Type B pancreatic cell (in vitro differentiated cells): Measurements from ENCODE around the gene MYO1A. TPM values are rescaled to one million over a fixed set of nuclear protein-coding genes. Genes with fewer than 3 reads are reported as not detected.
"Not testable (repeated sequence)": the region's sequence is repeated elsewhere in the genome, so short reads cannot be mapped to it uniquely, and the experiment has no call there.

Source experiments
- DNase-seq: peaks from one replicate; pipeline ENCODE4 v3.0.0; 2021; ENCODE audit warnings: mixed read lengths; ENCODE audit not compliant: unreplicated experiment; ENCODE audit errors: extremely low spot score
- H3K27ac Mint-ChIP-seq: 2 replicates; pipeline ENCODE4 v1.8.0; 2021; ENCODE audit warnings: mild to moderate bottlenecking, mixed read lengths
- H3K27me3 Mint-ChIP-seq: 2 replicates; pipeline ENCODE4 v1.8.0; 2021; ENCODE audit warnings: mixed read lengths
- H3K36me3 Mint-ChIP-seq: 2 replicates; pipeline ENCODE4 v1.8.0; 2021; ENCODE audit warnings: mixed read lengths
- H3K4me1 Mint-ChIP-seq: one replicate; pipeline ENCODE4 v1.8.0; 2021; ENCODE audit warnings: mixed read lengths; ENCODE audit not compliant: unreplicated experiment
- H3K4me3 Mint-ChIP-seq: 2 replicates; pipeline ENCODE4 v1.8.0; 2021; ENCODE audit warnings: mild to moderate bottlenecking, mixed read lengths
- H3K9me3 Mint-ChIP-seq: 2 replicates; pipeline ENCODE4 v1.8.0; 2021; ENCODE audit warnings: mixed read lengths
- total RNA-seq: library from RNA; stranded (reverse); gene quantifications from 2 replicates; pipeline ENCODE4 v1.2.1, GENCODE V29; 2021; ENCODE audit warnings: low replicate concordance
- TF ChIP-seq, protein P1 (sequence below): fragments of 200-600 bp; sonication (generic); conservative IDR thresholded peaks from 2 replicates; pipeline ENCODE4 v1.5.0; 2021; ENCODE audit warnings: antibody characterized with exemption, mild to moderate bottlenecking

The MYO1A gene
- total RNA-seq, 1 donor from 2014 or later = 4.3 TPM

DNA sequence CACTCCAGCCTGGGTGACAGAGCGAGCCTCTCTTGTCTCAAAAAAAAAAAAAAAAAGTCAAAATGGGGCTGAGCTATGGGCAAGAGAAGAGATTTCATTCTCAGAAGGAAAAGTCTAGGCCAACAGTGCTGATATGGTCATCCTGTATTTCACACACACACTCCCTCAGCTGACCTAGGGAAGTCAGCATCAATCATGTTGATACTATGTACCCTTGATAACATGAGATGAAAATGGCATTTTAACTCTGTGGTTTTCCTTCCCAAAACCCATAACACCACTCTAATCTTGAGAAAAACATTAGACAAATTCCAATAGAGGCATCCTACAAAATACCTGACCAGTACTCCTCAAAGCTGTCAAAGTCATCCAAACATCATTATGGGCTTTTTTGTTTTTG is 30.9 kb upstream of the MYO1A start:
- no peak overlapping the region for H3K4me3 Mint-ChIP-seq
- no peaks in the 10 kb centered on the region for H3K9me3 Mint-ChIP-seq
- H3K27ac Mint-ChIP-seq = peak overlapping the region; percentile 58
- DNase-seq = no peak
- H3K27me3 Mint-ChIP-seq = no peaks in the 10 kb centered on the region
- TF ChIP-seq, protein P1, sequence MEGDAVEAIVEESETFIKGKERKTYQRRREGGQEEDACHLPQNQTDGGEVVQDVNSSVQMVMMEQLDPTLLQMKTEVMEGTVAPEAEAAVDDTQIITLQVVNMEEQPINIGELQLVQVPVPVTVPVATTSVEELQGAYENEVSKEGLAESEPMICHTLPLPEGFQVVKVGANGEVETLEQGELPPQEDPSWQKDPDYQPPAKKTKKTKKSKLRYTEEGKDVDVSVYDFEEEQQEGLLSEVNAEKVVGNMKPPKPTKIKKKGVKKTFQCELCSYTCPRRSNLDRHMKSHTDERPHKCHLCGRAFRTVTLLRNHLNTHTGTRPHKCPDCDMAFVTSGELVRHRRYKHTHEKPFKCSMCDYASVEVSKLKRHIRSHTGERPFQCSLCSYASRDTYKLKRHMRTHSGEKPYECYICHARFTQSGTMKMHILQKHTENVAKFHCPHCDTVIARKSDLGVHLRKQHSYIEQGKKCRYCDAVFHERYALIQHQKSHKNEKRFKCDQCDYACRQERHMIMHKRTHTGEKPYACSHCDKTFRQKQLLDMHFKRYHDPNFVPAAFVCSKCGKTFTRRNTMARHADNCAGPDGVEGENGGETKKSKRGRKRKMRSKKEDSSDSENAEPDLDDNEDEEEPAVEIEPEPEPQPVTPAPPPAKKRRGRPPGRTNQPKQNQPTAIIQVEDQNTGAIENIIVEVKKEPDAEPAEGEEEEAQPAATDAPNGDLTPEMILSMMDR = no peak
- no peaks in the 10 kb centered on the region for H3K36me3 Mint-ChIP-seq
- peaks cover 18% of the 10 kb centered on the region for H3K4me1 Mint-ChIP-seq

DNA sequence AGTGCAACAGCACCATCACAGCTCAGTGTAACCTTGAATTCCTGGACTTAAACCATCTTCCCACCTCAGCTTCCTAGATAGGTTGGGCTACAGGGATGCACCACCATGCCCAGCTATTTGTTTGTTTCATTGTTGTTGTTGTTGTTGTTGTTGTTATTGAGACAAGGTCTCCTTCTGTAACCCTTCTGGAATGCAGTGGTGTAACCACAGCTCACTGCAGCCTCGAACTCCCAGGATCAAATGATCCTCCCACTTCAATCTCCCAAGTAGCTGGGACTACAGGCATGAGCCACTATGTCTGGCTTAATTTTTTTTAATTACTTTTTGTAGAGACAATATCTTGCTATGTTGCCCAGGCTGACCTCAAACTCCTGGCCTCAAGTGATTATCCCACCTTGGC is 29.9 kb upstream of the MYO1A start:
- DNase-seq = no peak
- H3K36me3 Mint-ChIP-seq = no peaks in the 10 kb centered on the region
- no peak overlapping the region for H3K4me3 Mint-ChIP-seq
- TF ChIP-seq, protein P1 = no peak
- no peaks in the 10 kb centered on the region for H3K9me3 Mint-ChIP-seq
- peaks cover 8% of the 10 kb centered on the region for H3K4me1 Mint-ChIP-seq
- H3K27me3 Mint-ChIP-seq = no peaks in the 10 kb centered on the region
- no peak overlapping the region for H3K27ac Mint-ChIP-seq

DNA sequence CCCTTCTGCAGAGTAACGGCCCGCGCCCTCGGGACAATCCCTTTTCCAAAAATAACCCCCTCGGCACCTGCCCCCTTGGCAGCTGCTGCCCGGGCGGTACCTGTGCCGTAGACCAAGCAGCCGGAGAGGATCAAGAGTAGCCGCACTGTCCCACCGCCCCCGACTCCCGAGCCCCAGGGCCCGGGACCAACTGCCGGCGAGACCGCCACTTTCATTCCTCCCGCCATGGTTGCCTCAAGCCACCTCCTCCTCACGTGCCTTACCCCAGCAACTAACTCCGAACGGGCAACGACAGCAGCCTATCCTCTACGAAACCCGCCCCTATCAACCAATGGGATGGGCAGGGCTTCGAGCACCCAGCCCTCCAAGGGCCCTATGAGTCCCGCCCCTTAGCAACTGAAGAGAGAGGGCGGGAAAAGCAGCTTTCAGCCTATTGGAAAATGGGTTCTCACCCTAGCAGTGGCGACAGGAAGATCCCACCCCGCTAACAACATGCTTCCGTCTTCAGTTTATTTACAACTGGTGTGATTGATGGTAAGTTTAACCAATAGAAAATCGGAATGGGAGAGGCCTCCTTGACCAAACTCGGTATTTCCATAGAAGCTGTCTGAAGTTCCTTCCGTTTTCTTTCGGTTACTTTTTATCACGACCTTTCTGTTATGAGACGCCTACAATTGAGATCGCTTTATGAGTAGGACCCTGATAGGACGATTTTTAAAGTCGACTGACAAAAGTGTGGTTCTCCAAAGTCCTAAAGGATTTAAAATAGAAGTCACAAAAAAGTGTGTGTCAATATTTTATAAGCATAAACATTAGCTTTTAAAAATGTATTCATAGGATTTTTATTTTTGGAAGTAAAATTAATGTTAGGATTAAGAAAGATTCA is 28.8 kb upstream of the MYO1A start, which contains the start of gene NEMP1:
NEMP1 (minus strand) TSS at position 273 of the 886 bp plus-strand sequence; CDS start at position 227, 46 bp downstream.
- H3K27me3 Mint-ChIP-seq = no peaks in the 10 kb centered on the region
- H3K4me3 Mint-ChIP-seq = peak within 1 kb of the TSS; percentile 95
- no peaks in the 10 kb centered on the region for H3K36me3 Mint-ChIP-seq
- H3K9me3 Mint-ChIP-seq = no peaks in the 10 kb centered on the region
- H3K4me1 Mint-ChIP-seq = peaks cover 8% of the 10 kb centered on the region
- TF ChIP-seq, protein P1 = no peak
- DNase-seq = peak; percentile 93
- H3K27ac Mint-ChIP-seq = peak within 1 kb of the TSS; percentile 97

DNA sequence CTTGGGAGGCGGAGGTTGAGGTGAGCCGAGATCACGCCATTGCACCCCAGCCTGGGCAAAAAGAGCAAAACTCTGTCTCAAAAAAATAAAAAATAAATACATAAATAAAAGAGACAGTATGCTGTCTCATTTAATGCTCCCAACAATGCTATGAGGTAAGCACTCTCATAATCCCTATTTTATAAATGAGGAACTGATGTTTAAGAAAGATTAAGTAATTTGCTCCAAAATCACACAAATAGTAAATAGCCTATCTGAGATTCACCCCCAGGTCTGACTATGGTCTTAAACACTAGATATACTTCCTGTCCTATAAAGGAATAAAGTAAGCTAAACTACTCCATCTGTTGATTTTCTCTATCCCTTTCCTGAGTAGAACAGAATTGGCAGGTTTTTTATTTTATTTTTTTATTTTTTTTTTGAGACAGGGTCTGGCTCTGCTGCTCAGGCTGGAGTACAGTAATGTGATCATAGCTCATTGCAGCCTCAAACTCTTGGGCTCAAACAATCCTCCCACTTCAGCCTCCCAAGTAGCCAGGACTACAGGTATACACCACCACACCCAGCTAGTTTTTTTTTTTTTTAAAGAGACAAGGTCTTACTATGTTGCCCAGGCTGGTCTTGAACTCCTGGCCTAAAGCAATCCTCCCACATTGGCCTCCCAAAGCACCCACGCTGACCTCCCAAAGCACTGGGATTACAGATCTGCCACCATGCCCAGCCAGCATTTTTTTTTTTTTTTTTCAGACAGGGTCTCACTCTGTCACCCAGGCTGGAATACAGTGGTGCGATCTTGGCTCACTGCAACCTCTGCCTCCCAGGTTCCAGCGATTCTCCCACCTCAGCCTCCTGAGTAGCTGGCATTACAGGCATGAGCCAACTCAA is 23.9 kb upstream of the MYO1A start:
- H3K27me3 Mint-ChIP-seq, H3K4me3 Mint-ChIP-seq, H3K9me3 Mint-ChIP-seq, H3K27ac Mint-ChIP-seq, DNase-seq: not testable (repeated sequence)
- Mint-ChIP-seq H3K36me3 (peaks cover 18% of the 10 kb centered on the region), H3K4me1 (peaks cover 10% of the 10 kb centered on the region)

DNA sequence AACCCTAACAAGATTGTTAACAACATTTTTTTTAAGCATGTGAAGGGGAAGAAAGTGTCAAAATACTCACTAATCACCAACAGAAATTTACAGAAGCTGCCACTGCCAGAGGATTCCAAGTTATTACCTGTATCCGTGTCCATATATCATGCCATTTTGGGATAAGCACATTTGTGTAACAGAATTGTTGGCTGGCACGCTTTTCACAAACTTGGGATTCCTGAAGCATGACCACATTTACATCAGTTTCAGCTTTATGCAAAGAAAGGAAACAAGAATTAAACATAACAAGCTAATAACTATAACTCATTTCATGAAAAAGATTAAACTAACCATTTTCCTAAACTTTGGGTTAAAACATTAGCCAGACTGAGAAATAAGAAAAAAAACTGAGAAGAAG is 22.7 kb upstream of the MYO1A start:
- Mint-ChIP-seq H3K4me3 (no peak overlapping the region), H3K27ac (peak overlapping the region; percentile 30), H3K27me3 (no peaks in the 10 kb centered on the region), H3K9me3 (no peaks in the 10 kb centered on the region), H3K4me1 (peaks cover 6% of the 10 kb centered on the region), H3K36me3 (peaks cover 18% of the 10 kb centered on the region)
- TF ChIP-seq, protein P1 = no peak
- no peak for DNase-seq

DNA sequence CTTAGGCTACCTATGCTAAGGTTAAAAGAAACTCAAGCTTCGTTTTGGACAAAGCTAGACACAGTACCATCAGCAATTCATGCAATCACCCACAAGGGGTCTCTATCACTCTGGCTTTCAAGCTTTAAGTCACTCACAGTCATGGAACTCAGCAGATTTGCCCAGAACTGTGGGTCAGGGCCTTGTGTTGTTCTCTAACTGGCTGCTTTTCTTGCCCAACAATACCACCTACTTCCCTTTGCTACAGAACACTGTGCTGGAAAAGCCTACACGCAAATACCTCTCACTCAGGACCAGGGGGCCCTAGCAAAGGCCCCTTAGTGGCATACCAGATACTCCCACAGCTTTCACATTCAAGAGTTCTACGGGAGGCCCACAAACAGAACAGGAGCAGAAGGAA is 19.6 kb upstream of the MYO1A start:
- Mint-ChIP-seq H3K27ac (peak overlapping the region; percentile 78), H3K27me3 (no peaks in the 10 kb centered on the region), H3K4me3 (no peak overlapping the region), H3K36me3 (peaks cover 21% of the 10 kb centered on the region), H3K9me3 (no peaks in the 10 kb centered on the region), H3K4me1 (peaks cover 6% of the 10 kb centered on the region)
- TF ChIP-seq, protein P1 = peak; percentile 94
- DNase-seq = no peak
